Pons (tissue), 1 donor: ENCODE results near the gene CTCFL.
"Not testable (repeated sequence)": the region's sequence is repeated elsewhere in the genome, so short reads cannot be mapped to it uniquely, and the experiment has no call there.

Source experiments
- DNase-seq: peaks from one replicate; pipeline ENCODE4 v3.0.0-alpha.2; 2016; ENCODE audit warnings: low spot score

The CTCFL gene

GRCh38 chr20:57536120-57536708, 11.3 kb upstream of the CTCFL start:
- no peak for DNase-seq

- no peak for DNase-seq
These were observed 10.4 kb upstream of the CTCFL start for GRCh38 chr20:57535297-57535696.

GRCh38 chr20:57532104-57532503, 7.2 kb upstream of the CTCFL start:
- no peak for DNase-seq

GRCh38 chr20:57530327-57530981, 5.5 kb upstream of the CTCFL start:
- DNase-seq: no peak

GRCh38 chr20:57529810-57530209, 4.9 kb upstream of the CTCFL start:
- DNase-seq: no peak

- DNase-seq: no peak
These were observed 4.2 kb upstream of the CTCFL start for GRCh38 chr20:57529160-57529585.

- no peak for DNase-seq
These were observed 3.2 kb upstream of the CTCFL start for GRCh38 chr20:57528148-57528547.

GRCh38 chr20:57527728-57528127, 2.8 kb upstream of the CTCFL start:
- no peak for DNase-seq

GRCh38 chr20:57526885-57527460, 2.0 kb upstream of the CTCFL start:
- no peak for DNase-seq

GRCh38 chr20:57526087-57526884, 1.3 kb upstream of the CTCFL start:
- no peak for DNase-seq

GRCh38 chr20:57525328-57526086, 567 bp upstream of the CTCFL start:
- no peak for DNase-seq

- no peak for DNase-seq
These were observed 1.2 kb downstream of the CTCFL start for GRCh38 chr20:57523782-57524181.

GRCh38 chr20:57522380-57523140, 2.4 kb downstream of the CTCFL start:
- DNase-seq: no peak

GRCh38 chr20:57517904-57518303, 7.0 kb downstream of the CTCFL start:
- no peak for DNase-seq

- DNase-seq: peak; percentile 81
These were observed 10.6 kb downstream of the CTCFL start for GRCh38 chr20:57514273-57514751.

GRCh38 chr20:57513199-57513598, 11.7 kb downstream of the CTCFL start:
- no peak for DNase-seq

- DNase-seq: no peak
These were observed 12.5 kb downstream of the CTCFL start for GRCh38 chr20:57512432-57512831.

GRCh38 chr20:57511709-57512108, 13.2 kb downstream of the CTCFL start:
- DNase-seq: not testable (repeated sequence)

- no peak for DNase-seq
These were observed 15.2 kb downstream of the CTCFL start for GRCh38 chr20:57509665-57510237.

- DNase-seq: no peak
These were observed 16.1 kb downstream of the CTCFL start for GRCh38 chr20:57508831-57509230.

- DNase-seq: no peak
These were observed 16.6 kb downstream of the CTCFL start for GRCh38 chr20:57508381-57508780.
